CD4-positive, CD25-positive, alpha-beta regulatory T cell (primary cell): ENCODE results near the gene CDK16. TPM values are rescaled to one million over a fixed set of nuclear protein-coding genes. Genes with fewer than 3 reads are reported as not detected.
A peak's percentile ranks its signal among the peaks of the same experiment; 100 is the strongest.

Experiments used
- ATAC-seq, 2 donors: fragments of 150-1000 bp; cut with Tn5 transposase; one replicate each; pipeline ENCODE4 v1.10.0; 2021; ENCODE audit warnings: low read depth in 2 of 2, moderate number of reproducible peaks in 2 of 2, moderate library complexity in 1 of 2
- DNase-seq, 3 donors: peaks; one replicate each; pipeline versions ENCODE4 v3.0.0 to v3.0.0-alpha.2; 2012 to 2022; ENCODE audit warnings: mixed read lengths in 1 of 3
- H3K27ac ChIP-seq: one replicate; pipeline ENCODE4 v1.7.0; 2013; ENCODE audit warnings: mild to moderate bottlenecking, low read length; ENCODE audit not compliant: insufficient read depth, poor library complexity, severe bottlenecking
- H3K27me3 ChIP-seq: one replicate; pipeline ENCODE4 v1.7.0; 2013; ENCODE audit warnings: low read length; ENCODE audit not compliant: control insufficient read depth, insufficient read depth
- H3K36me3 ChIP-seq: one replicate; pipeline ENCODE4 v1.7.0; 2013; ENCODE audit warnings: mild to moderate bottlenecking, low read length, moderate library complexity; ENCODE audit not compliant: control insufficient read depth, insufficient read depth
- H3K4me1 ChIP-seq: 2 replicates; pipeline ENCODE4 v1.7.0; 2013; ENCODE audit warnings: mild to moderate bottlenecking, low read length; ENCODE audit not compliant: insufficient read depth, control insufficient read depth, poor library complexity, severe bottlenecking
- H3K4me3 ChIP-seq: one replicate; pipeline ENCODE4 v1.7.0; 2013; ENCODE audit warnings: low read depth, mild to moderate bottlenecking, low read length, moderate library complexity
- H3K9me3 ChIP-seq, 2 experiments: 1 replicate in 1 of 2; 2 replicates in 1 of 2; pipeline ENCODE4 v1.7.0; 2013; ENCODE audit warnings: low read length in 2 of 2, mild to moderate bottlenecking in 1 of 2, moderate library complexity in 1 of 2; ENCODE audit not compliant: control insufficient read depth in 2 of 2
- H3K27ac Mint-ChIP-seq, 3 donors: one replicate each; pipeline ENCODE4 v1.8.0; 2020 to 2022; ENCODE audit warnings: mild to moderate bottlenecking in 3 of 3, mixed read lengths in 3 of 3, moderate library complexity in 2 of 3
- H3K27me3 Mint-ChIP-seq: one replicate; pipeline ENCODE4 v1.8.0; 2022; ENCODE audit warnings: mild to moderate bottlenecking, mixed read lengths
- H3K36me3 Mint-ChIP-seq: one replicate; pipeline ENCODE4 v1.8.0; 2020; ENCODE audit warnings: mixed read lengths
- H3K4me1 Mint-ChIP-seq, 4 donors: one replicate each; pipeline ENCODE4 v1.8.0; 2020 to 2022; ENCODE audit warnings: mixed read lengths in 4 of 4, mild to moderate bottlenecking in 1 of 4
- H3K4me3 Mint-ChIP-seq, 4 donors: one replicate each; pipeline ENCODE4 v1.8.0; 2020 to 2022; ENCODE audit warnings: mild to moderate bottlenecking in 4 of 4, mixed read lengths in 4 of 4, moderate library complexity in 3 of 4
- H3K9me3 Mint-ChIP-seq, 7 donors: one replicate each; pipeline ENCODE4 v1.8.0; 2020 to 2022; ENCODE audit warnings: mixed read lengths in 7 of 7, mild to moderate bottlenecking in 3 of 7, moderate library complexity in 2 of 7
- polyA plus RNA-seq, 4 donors: library from polyadenylated mRNA; unstranded; fragments of 300-500 nt; fragmentation: Illumina TruSeq; gene quantifications; one replicate each; pipeline ENCODE4 v1.2.3, GENCODE V29; 2021
- total RNA-seq: library from RNA; stranded (reverse); gene quantifications from one replicate; pipeline ENCODE4 v1.2.3, GENCODE V29; 2022

CDK16 gene
- total and polyA plus RNA-seq, 5 donors from 2014 or later: 3.9 to 186 (median 8.7) TPM

GRCh38 chrX:47202877-47203276, 15.6 kb upstream of the CDK16 start:
- Histone ChIP-seq H3K27me3 (no peaks in the 10 kb centered on the region), H3K4me3 (no peak overlapping the region), H3K27ac (no peak overlapping the region), H3K4me1 (peaks cover 2% of the 10 kb centered on the region), H3K9me3 (no peaks in the 10 kb centered on the region), H3K36me3 (peaks cover 91% of the 10 kb centered on the region)
- H3K27me3 Mint-ChIP-seq: no peaks in the 10 kb centered on the region
- no peak for ATAC-seq
- peaks cover 0 to 26% (median 3%) of the 10 kb centered on the region in 4 donors for H3K4me1 Mint-ChIP-seq
- no peak for DNase-seq
- H3K36me3 Mint-ChIP-seq: peaks cover 69% of the 10 kb centered on the region
- H3K27ac Mint-ChIP-seq: peak overlapping the region in 1 of 3 donors; percentile 81
- no peak overlapping the region for H3K4me3 Mint-ChIP-seq
- H3K9me3 Mint-ChIP-seq: no peaks in the 10 kb centered on the region

- peaks cover 0 to 14% (median 3%) of the 10 kb centered on the region in 4 donors for H3K4me1 Mint-ChIP-seq
- Histone ChIP-seq H3K9me3 (no peaks in the 10 kb centered on the region), H3K36me3 (peaks cover 87% of the 10 kb centered on the region), H3K4me1 (no peaks in the 10 kb centered on the region), H3K27ac (no peak overlapping the region), H3K27me3 (no peaks in the 10 kb centered on the region), H3K4me3 (no peak overlapping the region)
- no peaks in the 10 kb centered on the region for H3K9me3 Mint-ChIP-seq
- H3K27ac Mint-ChIP-seq: no peak overlapping the region
- no peaks in the 10 kb centered on the region for H3K27me3 Mint-ChIP-seq
- ATAC-seq (no peak), DNase-seq (no peak)
- H3K4me3 Mint-ChIP-seq: no peak overlapping the region
- H3K36me3 Mint-ChIP-seq: peaks cover 58% of the 10 kb centered on the region
Measured at GRCh38 chrX:47204970-47205369, 13.5 kb upstream of the CDK16 start.

- H3K9me3 ChIP-seq: no peaks in the 10 kb centered on the region
- no peak overlapping the region for H3K4me3 Mint-ChIP-seq
- H3K27me3 ChIP-seq: no peaks in the 10 kb centered on the region
- no peak overlapping the region for H3K27ac ChIP-seq
- no peak overlapping the region for H3K4me3 ChIP-seq
- ATAC-seq (no peak), DNase-seq (no peak)
- H3K4me1 Mint-ChIP-seq: peaks cover 0 to 6% (median 2%) of the 10 kb centered on the region in 4 donors
- H3K36me3 ChIP-seq: peaks cover 87% of the 10 kb centered on the region
- no peaks in the 10 kb centered on the region for H3K4me1 ChIP-seq
- H3K36me3 Mint-ChIP-seq: peaks cover 53% of the 10 kb centered on the region
- H3K9me3 Mint-ChIP-seq: no peaks in the 10 kb centered on the region
- no peaks in the 10 kb centered on the region for H3K27me3 Mint-ChIP-seq
- H3K27ac Mint-ChIP-seq: peak overlapping the region in 1 of 3 donors; percentile 20
Measured at GRCh38 chrX:47206316-47206715, 12.2 kb upstream of the CDK16 start.

GRCh38 chrX:47208108-47208507, 10.4 kb upstream of the CDK16 start:
- no peaks in the 10 kb centered on the region for H3K9me3 ChIP-seq
- no peak overlapping the region for H3K4me3 Mint-ChIP-seq
- no peaks in the 10 kb centered on the region for H3K27me3 Mint-ChIP-seq
- no peak overlapping the region for H3K4me3 ChIP-seq
- no peak overlapping the region for H3K27ac ChIP-seq
- no peaks in the 10 kb centered on the region for H3K4me1 ChIP-seq
- no peaks in the 10 kb centered on the region for H3K27me3 ChIP-seq
- peaks cover 87% of the 10 kb centered on the region for H3K36me3 ChIP-seq
- no peaks in the 10 kb centered on the region for H3K9me3 Mint-ChIP-seq
- H3K4me1 Mint-ChIP-seq: peaks cover 0 to 6% (median 1%) of the 10 kb centered on the region in 4 donors
- ATAC-seq (no peak), DNase-seq (no peak)
- H3K36me3 Mint-ChIP-seq: peaks cover 58% of the 10 kb centered on the region
- H3K27ac Mint-ChIP-seq: no peak overlapping the region

GRCh38 chrX:47209508-47210238, 8.8 kb upstream of the CDK16 start:
- Mint-ChIP-seq H3K4me3 (no peak overlapping the region), H3K27me3 (no peaks in the 10 kb centered on the region), H3K9me3 (no peaks in the 10 kb centered on the region), H3K27ac (peak overlapping the region in 1 of 3 donors; percentile 41), H3K36me3 (peaks cover 59% of the 10 kb centered on the region), H3K4me1 (peaks cover 0 to 6% (median 1%) of the 10 kb centered on the region in 4 donors)
- Histone ChIP-seq H3K4me1 (no peaks in the 10 kb centered on the region), H3K4me3 (no peak overlapping the region), H3K27me3 (no peaks in the 10 kb centered on the region), H3K36me3 (peaks cover 86% of the 10 kb centered on the region), H3K27ac (no peak overlapping the region), H3K9me3 (no peaks in the 10 kb centered on the region)
- ATAC-seq (no peak), DNase-seq (no peak)

GRCh38 chrX:47210661-47211425, 7.6 kb upstream of the CDK16 start:
- Mint-ChIP-seq H3K9me3 (no peaks in the 10 kb centered on the region), H3K27me3 (no peaks in the 10 kb centered on the region), H3K4me1 (peaks cover 0 to 6% (median 2%) of the 10 kb centered on the region in 4 donors), H3K4me3 (no peak overlapping the region), H3K27ac (peak overlapping the region in 1 of 3 donors; percentile 95), H3K36me3 (peaks cover 64% of the 10 kb centered on the region)
- no peak overlapping the region for H3K4me3 ChIP-seq
- no peak overlapping the region for H3K27ac ChIP-seq
- H3K36me3 ChIP-seq: peaks cover 88% of the 10 kb centered on the region
- no peaks in the 10 kb centered on the region for H3K27me3 ChIP-seq
- no peaks in the 10 kb centered on the region for H3K9me3 ChIP-seq
- no peaks in the 10 kb centered on the region for H3K4me1 ChIP-seq
- no peak for DNase-seq
- ATAC-seq: no peak

DNA sequence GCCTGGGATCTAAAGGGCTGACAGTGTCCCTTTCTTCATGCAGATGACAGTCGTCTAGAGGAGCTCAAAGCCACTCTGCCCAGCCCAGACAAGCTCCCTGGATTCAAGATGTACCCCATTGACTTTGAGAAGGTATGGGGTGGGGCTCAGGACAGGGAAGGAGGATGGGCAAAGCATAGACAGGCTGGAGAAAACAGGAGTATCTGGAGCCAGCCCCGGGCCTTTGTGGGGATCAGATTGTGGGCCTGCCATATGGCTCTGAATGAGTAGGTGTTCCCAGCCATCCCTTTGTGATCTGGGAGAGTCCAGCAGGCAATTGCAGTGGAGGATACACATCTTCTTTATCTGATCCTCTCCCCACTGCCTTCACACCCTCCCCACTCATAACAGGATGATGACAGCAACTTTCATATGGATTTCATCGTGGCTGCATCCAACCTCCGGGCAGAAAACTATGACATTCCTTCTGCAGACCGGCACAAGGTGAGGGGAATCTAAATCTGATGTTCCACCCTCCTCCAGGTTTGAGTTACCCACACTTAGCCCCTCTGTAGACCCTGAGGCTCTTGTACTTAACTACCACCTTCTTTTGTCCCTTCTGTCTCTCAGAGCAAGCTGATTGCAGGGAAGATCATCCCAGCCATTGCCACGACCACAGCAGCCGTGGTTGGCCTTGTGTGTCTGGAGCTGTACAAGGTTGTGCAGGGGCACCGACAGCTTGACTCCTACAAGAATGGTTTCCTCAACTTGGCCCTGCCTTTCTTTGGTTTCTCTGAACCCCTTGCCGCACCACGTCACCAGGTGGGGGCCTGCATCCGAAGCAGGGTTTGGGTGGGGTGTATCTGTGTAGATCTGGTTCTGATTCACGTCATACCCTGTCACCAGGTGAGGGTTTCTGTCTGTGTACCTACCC, 5.8 kb upstream of the CDK16 start:
- Mint-ChIP-seq H3K27ac (no peak overlapping the region), H3K4me3 (no peak overlapping the region), H3K36me3 (peaks cover 53% of the 10 kb centered on the region), H3K9me3 (no peaks in the 10 kb centered on the region), H3K4me1 (peaks cover 0 to 18% (median 12%) of the 10 kb centered on the region in 4 donors), H3K27me3 (no peaks in the 10 kb centered on the region)
- Histone ChIP-seq H3K27me3 (no peaks in the 10 kb centered on the region), H3K4me1 (peaks cover 5% of the 10 kb centered on the region), H3K27ac (no peak overlapping the region), H3K9me3 (no peaks in the 10 kb centered on the region), H3K4me3 (no peak overlapping the region), H3K36me3 (peaks cover 73% of the 10 kb centered on the region)
- ATAC-seq (no peak), DNase-seq (no peak)
